ENCODE results near the gene CIT.

DNA sequence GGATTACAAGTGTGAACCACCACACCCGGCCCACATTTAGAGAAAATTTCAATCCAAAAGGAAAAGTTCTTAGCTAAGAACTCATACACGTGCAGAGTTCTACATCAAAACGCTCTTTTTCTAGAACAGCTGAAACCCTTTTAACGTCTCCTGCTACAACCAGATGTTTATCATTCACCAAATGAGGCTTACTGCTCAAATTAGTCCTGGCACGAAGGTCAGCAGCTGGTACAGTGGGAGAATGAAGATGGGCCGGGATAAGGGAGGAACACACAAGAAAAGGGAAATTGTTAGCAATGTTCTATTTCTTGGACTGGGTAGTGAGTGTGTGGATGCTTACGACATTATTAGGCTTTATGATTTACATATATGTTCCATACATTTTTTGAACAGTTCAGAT is 171.9 kb downstream of the CIT start:
- TF ChIP-seq, protein P1, sequence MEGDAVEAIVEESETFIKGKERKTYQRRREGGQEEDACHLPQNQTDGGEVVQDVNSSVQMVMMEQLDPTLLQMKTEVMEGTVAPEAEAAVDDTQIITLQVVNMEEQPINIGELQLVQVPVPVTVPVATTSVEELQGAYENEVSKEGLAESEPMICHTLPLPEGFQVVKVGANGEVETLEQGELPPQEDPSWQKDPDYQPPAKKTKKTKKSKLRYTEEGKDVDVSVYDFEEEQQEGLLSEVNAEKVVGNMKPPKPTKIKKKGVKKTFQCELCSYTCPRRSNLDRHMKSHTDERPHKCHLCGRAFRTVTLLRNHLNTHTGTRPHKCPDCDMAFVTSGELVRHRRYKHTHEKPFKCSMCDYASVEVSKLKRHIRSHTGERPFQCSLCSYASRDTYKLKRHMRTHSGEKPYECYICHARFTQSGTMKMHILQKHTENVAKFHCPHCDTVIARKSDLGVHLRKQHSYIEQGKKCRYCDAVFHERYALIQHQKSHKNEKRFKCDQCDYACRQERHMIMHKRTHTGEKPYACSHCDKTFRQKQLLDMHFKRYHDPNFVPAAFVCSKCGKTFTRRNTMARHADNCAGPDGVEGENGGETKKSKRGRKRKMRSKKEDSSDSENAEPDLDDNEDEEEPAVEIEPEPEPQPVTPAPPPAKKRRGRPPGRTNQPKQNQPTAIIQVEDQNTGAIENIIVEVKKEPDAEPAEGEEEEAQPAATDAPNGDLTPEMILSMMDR (IDR thresholded peaks at IDR 0.05) = no peak
- no peak for TF ChIP-seq POLR2A (IDR thresholded peaks at IDR 0.05)
